Central memory CD8-positive, alpha-beta T cell (primary cell): ENCODE data around the gene CREBZF.
"Not testable (repeated sequence)": the region's sequence is repeated elsewhere in the genome, so short reads cannot be mapped to it uniquely, and the experiment has no call there.

Experiments used
- ATAC-seq: fragments of 150-1000 bp; cut with Tn5 transposase; replicated peaks from 2 replicates; pipeline ENCODE4 v1.10.0; 2022; ENCODE audit warnings: mild to moderate bottlenecking, moderate FRiP score, moderate number of reproducible peaks; ENCODE audit not compliant: poor library complexity, severe bottlenecking; ENCODE audit errors: extremely low read depth
- DNase-seq, 2 donors: peaks; one replicate each; pipeline ENCODE4 v3.0.0; 2021; ENCODE audit warnings: low spot score in 2 of 2
- H3K27ac Mint-ChIP-seq: one replicate; pipeline ENCODE4 v1.8.0; 2022; ENCODE audit warnings: low read depth, mild to moderate bottlenecking, moderate library complexity, mixed read lengths
- H3K27me3 Mint-ChIP-seq: one replicate; pipeline ENCODE4 v1.8.0; 2022; ENCODE audit warnings: mixed read lengths
- H3K36me3 Mint-ChIP-seq: one replicate; pipeline ENCODE4 v1.8.0; 2022; ENCODE audit warnings: mild to moderate bottlenecking, moderate library complexity, mixed read lengths; ENCODE audit not compliant: insufficient read depth
- H3K4me1 Mint-ChIP-seq: one replicate; pipeline ENCODE4 v1.8.0; 2022; ENCODE audit warnings: mixed read lengths
- H3K4me3 Mint-ChIP-seq: one replicate; pipeline ENCODE4 v1.8.0; 2022; ENCODE audit warnings: mild to moderate bottlenecking, moderate library complexity, mixed read lengths
- H3K9me3 Mint-ChIP-seq: one replicate; pipeline ENCODE4 v1.8.0; 2022; ENCODE audit warnings: mixed read lengths

Gene CREBZF

DNA sequence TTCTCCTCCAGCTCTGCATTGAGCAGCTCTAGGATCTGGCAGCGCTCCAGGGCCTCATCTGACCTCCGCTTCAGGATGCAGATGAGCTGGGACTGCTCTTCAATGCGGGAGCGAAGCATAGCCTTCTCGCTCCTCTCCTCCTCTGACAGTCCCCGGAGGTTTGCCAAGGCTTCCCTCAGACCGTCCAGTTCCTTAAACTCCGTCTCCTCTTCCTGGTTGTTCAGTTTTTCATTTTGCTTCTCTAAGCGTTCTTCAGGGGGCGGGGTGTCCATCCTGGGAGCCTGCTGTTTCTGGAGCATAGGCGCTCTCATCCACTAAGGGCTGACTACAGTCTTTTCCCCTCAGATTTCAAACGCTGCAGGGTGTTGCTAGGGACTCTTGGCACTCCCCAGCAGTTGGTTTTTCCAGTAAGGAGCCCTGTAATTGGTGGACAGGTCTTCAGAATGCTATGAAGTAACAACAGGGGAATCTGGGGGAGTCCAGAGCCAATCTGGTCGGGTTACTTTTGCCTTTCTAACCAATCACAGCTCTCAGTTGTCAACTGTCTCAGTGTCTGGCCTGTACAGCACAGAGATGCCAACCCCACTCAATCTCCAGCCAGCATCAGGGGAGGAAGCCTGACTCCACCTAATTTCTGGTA lies 21.0 kb upstream of the CREBZF start, which contains the start of gene CCDC89:
Gene CCDC89 (minus strand): TSS at position 376 of the 640 bp plus-strand sequence. CDS start 65 bp downstream, at position 311.
- DNase-seq (no peak), ATAC-seq (no peak)
- Mint-ChIP-seq H3K4me3 (peak within 1 kb of the TSS; percentile 22), H3K9me3 (no peaks in the 10 kb centered on the region), H3K36me3 (peaks cover 9% of the 10 kb centered on the region), H3K4me1 (peaks cover 22% of the 10 kb centered on the region), H3K27me3 (no peaks in the 10 kb centered on the region), H3K27ac (no peak within 1 kb of the TSS)

DNA sequence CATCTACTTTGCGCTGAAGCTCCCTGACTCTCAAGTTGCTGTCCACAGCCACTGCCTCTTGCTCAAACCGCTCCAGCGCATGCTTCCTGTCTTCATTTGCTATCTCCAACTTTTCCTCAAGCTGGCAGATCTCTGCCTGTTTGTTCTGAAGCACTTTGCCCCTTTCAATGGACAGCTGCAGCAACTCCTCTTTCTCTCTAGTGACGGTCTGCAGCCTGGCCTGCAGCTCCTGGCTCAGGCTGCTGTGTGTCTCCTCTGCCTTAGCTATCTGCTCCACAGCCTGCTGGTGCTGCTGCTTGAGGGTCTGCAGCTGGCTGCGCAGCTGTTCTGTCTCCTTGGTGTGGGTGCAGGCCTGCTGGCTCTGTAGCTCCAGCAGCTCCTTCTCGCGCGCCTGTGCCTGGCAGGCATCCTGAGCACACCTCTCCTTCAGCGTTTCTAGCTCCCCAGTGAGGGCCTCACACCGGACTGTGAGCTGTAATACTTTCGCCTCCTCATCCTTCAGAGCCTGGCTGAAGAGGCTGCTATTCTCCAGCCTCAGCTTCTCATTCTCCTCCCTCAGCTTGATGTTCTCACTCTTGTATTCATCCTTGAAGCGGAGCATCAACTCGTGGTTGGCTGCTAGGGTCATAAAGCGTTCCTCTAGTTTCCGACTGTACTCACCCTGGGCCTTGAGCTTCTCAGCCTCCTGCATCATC lies 20.3 kb upstream of the CREBZF start:
- no peak overlapping the region for H3K27ac Mint-ChIP-seq
- DNase-seq (no peak), ATAC-seq (no peak)
- H3K27me3 Mint-ChIP-seq = no peaks in the 10 kb centered on the region
- H3K4me3 Mint-ChIP-seq = peak overlapping the region; percentile 22
- no peaks in the 10 kb centered on the region for H3K9me3 Mint-ChIP-seq
- peaks cover 7% of the 10 kb centered on the region for H3K36me3 Mint-ChIP-seq
- H3K4me1 Mint-ChIP-seq = peaks cover 22% of the 10 kb centered on the region

DNA sequence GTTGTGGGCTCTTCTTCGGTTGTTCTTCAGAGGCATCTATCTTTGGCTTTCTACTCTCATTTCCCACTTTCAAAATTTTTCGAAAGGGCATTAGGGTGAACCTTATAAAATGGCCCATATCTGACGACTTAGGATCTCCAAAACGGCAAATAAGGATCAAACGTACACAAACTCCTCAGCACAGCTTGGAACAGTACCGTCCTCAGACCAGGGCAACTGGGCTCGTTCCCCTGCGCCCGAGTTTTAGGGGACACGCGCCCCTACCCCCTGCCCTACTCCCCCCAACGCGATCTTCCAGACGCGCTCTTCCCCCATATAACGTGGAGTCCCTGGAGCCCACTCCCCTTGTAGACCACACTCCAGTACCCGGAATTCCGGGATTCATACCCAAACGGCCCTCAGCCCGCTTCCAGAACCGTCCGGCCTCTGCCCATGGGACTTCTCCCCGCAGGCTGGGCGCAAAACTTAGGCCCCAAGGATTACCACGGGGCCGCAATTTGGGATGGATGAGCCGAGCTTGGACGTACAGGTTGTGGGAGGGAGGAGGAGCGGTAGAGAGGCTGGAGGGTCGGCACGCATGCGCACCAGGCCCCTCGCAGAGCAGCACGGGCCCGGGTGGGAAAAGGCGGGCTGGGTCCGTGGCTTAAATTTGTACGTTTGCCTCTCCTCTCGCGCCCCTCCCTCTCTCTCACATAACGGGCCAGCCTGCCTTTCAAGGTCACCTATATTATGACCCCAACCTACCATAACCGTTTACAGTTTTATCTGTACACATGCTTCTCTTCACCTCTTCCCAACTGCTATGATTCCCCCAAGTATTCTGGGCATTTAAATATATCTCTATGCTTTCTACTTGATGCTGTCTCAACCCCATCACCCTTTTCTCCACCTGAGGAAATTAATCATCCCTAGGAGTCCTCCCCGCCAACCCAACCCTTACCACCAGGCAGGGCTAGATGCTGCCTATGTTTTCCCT lies 17.7 kb upstream of the CREBZF start:
- Mint-ChIP-seq H3K9me3 (no peaks in the 10 kb centered on the region), H3K36me3 (peaks cover 3% of the 10 kb centered on the region), H3K27me3 (no peaks in the 10 kb centered on the region), H3K27ac (peak overlapping the region; percentile 12), H3K4me3 (peak overlapping the region; percentile 80), H3K4me1 (peaks cover 22% of the 10 kb centered on the region)
- DNase-seq (peak in 1 of 2 donors; percentile 29), ATAC-seq (peak; percentile 75)

DNA sequence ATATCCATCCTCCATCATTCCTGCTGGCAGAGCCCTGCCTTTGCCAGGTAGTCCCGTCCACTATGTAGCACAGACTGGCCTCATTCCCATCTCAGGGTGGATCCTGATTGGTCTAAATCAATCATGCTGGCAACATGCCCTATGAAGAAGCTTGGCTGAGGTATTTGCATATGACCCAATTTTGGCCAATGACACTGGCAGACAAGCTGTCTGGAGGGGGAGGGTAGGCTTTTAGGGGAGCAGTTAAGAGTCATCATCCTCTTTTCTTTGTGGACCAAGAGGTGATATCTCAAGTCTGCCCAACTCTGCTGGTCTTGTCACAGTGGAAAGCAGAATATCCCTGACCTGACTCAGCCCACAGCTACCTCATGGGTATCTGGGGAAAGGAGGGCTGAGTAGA lies 16.0 kb upstream of the CREBZF start:
- DNase-seq = no peak
- Mint-ChIP-seq H3K27ac (no peak overlapping the region), H3K36me3 (peaks cover 3% of the 10 kb centered on the region), H3K4me1 (peaks cover 22% of the 10 kb centered on the region), H3K4me3 (no peak overlapping the region), H3K27me3 (no peaks in the 10 kb centered on the region), H3K9me3 (no peaks in the 10 kb centered on the region)
- no peak for ATAC-seq

DNA sequence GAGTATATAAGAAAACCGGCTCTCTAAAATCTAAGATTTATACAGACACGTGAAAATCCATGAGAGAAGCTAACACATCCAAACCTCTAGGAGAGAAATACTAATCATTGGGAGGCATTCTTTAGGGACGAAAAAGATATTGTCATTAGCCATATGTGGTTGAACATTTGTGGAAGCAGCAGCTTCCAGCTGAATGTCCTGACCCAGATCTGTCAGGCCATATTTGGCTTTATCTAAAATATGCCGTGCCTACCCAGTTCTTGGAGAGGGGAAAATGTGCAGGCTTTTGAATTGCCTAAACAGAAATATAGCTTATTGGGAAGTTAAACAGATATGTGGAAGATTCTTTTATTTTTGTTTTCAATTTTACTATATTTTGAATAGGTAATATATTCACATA lies 14.6 kb upstream of the CREBZF start:
- Mint-ChIP-seq H3K27me3 (no peaks in the 10 kb centered on the region), H3K9me3 (no peaks in the 10 kb centered on the region), H3K36me3 (peaks cover 2% of the 10 kb centered on the region), H3K4me3 (no peak overlapping the region), H3K4me1 (peaks cover 22% of the 10 kb centered on the region), H3K27ac (no peak overlapping the region)
- DNase-seq (no peak), ATAC-seq (no peak)

DNA sequence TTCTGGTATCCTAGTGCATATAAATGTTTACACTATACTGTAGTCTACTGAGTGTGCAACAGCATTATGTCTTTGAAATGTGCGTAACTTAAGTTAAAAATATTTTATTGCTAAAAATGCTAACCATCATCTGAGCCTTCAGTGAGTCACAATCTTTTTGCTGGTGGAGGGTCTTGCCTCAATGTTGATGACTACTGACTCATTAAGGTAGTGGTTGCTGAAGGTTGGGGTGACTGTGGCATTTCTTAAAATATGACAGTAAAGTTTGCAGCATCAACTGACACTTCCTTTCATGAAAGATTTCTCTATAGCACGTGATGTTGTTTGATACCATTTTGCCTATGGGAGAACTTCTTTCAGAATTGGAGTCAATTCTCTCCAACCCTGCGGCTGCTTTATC lies 8.5 kb upstream of the CREBZF start:
- H3K9me3 Mint-ChIP-seq = no peaks in the 10 kb centered on the region
- H3K27me3 Mint-ChIP-seq = no peaks in the 10 kb centered on the region
- DNase-seq = no peak
- H3K27ac Mint-ChIP-seq = no peak overlapping the region
- H3K36me3 Mint-ChIP-seq = no peaks in the 10 kb centered on the region
- H3K4me1 Mint-ChIP-seq = no peaks in the 10 kb centered on the region
- no peak for ATAC-seq
- H3K4me3 Mint-ChIP-seq = no peak overlapping the region

DNA sequence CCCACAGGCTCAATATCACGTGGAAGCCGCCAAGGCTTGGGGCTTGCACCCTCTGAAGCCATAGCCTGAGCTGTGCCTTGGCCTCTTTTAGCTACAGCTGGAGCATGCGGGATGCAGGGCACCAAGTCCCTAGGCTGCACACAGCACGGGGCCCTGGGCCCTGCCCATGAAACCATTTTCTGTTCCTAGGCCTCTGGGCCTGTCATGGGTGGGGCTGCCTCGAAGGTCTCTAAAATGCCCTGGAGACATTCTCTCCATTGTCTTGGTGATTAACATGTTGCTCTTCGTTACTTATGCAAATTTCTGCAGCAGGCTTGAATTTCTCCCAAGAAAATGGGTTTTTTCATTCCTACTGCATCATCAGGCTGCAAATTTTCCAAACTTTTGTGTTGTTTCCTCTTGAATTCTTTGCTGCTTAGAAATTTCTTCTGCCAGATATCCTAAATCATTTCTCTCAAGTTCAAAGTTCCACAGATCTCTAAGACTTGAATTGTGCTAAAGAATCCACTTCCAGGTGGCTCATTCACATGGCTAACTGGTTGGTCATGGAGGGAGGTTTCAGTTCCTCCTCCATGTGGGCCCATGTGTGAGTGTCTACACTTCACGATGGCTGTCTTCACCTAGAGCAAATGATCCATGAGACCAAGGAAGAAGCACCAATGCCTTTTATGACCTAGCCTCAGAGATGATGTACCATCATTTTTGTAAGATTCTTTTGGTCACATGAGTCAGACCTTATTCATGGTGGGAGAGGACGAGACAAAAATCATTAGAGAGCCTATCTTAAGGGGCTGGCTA lies 7.4 kb upstream of the CREBZF start:
- Mint-ChIP-seq H3K4me3 (no peak overlapping the region), H3K36me3 (no peaks in the 10 kb centered on the region), H3K4me1 (no peaks in the 10 kb centered on the region), H3K27ac (no peak overlapping the region), H3K9me3 (no peaks in the 10 kb centered on the region), H3K27me3 (no peaks in the 10 kb centered on the region)
- no peak for ATAC-seq
- DNase-seq = no peak

DNA sequence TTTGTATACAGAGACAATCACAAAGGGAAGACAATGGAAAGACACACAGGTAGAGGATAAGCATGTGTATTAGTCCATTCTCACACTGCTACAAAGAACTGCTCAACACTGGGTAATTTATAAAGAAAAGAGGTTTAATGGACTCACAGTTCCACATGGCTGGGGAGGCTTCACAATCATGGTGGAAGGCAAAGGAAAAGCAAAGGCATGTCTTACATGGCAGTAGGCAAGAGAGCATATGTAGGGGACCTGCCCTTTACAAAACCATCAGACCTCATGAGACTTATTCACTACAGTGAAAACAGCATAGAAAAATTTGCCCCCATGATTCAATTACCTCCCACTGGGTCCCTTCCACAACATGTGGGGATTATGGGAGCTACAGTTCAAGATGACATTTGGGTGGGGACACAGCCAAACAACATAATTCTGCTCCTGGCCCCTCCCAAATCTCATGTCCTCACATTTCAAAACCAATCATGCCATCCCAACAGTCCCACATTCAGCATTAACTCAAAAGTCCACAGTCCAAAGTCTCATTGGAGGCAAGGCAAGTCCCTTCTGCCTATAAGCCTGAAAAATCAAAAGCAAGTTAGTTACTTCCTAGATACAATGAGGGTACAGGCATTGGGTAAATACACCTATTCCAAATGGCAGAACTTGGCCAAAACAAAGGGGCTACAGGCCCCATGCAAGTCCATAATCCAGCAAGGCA lies 6.2 kb upstream of the CREBZF start:
- H3K27me3 Mint-ChIP-seq, DNase-seq, H3K36me3 Mint-ChIP-seq, H3K9me3 Mint-ChIP-seq, ATAC-seq, H3K4me3 Mint-ChIP-seq, H3K27ac Mint-ChIP-seq, H3K4me1 Mint-ChIP-seq: not testable (repeated sequence)

DNA sequence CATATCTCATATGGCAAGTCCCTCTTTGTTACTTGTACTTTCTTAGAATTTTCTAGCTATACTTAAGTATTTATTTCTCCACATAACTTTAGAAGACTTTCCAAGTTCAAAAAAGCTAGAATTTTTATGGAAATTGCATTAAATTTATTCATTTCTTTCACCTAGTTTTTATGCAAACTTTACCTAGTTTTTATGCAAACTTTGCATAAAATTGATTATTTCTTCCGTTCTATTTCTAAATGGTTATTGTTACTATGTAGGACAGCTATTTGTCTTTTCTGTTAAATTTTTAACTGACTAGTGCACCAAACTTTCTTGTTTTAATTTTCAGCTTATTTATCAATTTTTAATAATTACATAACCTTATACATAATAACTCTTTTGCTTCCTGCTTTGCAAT lies 3.2 kb upstream of the CREBZF start:
- H3K36me3 Mint-ChIP-seq = peaks cover 24% of the 10 kb centered on the region
- no peak overlapping the region for H3K4me3 Mint-ChIP-seq
- no peaks in the 10 kb centered on the region for H3K9me3 Mint-ChIP-seq
- no peak for DNase-seq
- peaks cover 24% of the 10 kb centered on the region for H3K4me1 Mint-ChIP-seq
- no peaks in the 10 kb centered on the region for H3K27me3 Mint-ChIP-seq
- no peak overlapping the region for H3K27ac Mint-ChIP-seq
- no peak for ATAC-seq

DNA sequence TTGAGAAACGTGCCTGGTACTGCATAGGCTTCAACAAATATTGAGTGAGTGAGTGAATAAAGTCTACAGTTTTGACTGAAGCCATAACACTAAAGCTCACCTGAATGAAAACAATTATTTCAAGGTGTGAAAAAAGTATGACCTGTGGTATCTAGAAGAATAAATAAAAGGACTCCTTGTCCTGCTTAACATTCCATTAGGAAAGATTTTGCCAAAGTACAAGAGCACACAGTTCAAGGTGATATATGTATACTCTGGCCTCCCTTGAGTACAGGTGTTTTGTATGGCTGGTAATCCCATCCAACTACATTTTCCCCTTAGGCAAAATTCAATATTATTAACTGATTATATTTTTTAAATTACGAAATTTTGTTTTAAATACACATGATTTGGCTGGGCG lies 1.8 kb upstream of the CREBZF start:
- DNase-seq (no peak), ATAC-seq (no peak)
- peaks cover 34% of the 10 kb centered on the region for H3K4me1 Mint-ChIP-seq
- no peaks in the 10 kb centered on the region for H3K27me3 Mint-ChIP-seq
- peaks cover 33% of the 10 kb centered on the region for H3K36me3 Mint-ChIP-seq
- H3K9me3 Mint-ChIP-seq = no peaks in the 10 kb centered on the region
- no peak overlapping the region for H3K4me3 Mint-ChIP-seq
- no peak overlapping the region for H3K27ac Mint-ChIP-seq

DNA sequence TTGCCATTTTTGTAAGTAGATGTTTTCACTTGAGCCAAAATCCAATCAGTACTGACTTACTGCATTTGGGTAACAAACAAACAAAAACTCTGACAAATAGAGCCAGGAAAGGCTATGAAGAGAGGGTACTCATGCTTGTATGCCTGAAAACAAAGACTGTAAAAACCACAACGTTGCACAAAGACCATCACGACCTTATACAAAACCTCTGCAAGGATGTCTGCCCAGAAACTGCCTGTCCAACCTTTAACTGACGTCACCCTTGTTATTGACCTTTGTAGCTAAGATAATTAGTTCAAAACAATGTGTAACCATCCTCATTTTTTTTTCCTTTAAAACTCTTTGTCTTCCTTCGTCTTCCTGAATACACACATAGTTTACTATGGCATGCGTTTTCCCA lies 804 bp upstream of the CREBZF start:
- Mint-ChIP-seq H3K36me3 (peaks cover 41% of the 10 kb centered on the region), H3K9me3 (no peaks in the 10 kb centered on the region), H3K4me1 (peaks cover 43% of the 10 kb centered on the region), H3K27me3 (no peaks in the 10 kb centered on the region), H3K4me3 (peak overlapping the region; percentile 98), H3K27ac (peak overlapping the region; percentile 100)
- DNase-seq (no peak), ATAC-seq (no peak)
